ENCODE measurements around the gene COL3A1.

- TF ChIP-seq, protein P1, sequence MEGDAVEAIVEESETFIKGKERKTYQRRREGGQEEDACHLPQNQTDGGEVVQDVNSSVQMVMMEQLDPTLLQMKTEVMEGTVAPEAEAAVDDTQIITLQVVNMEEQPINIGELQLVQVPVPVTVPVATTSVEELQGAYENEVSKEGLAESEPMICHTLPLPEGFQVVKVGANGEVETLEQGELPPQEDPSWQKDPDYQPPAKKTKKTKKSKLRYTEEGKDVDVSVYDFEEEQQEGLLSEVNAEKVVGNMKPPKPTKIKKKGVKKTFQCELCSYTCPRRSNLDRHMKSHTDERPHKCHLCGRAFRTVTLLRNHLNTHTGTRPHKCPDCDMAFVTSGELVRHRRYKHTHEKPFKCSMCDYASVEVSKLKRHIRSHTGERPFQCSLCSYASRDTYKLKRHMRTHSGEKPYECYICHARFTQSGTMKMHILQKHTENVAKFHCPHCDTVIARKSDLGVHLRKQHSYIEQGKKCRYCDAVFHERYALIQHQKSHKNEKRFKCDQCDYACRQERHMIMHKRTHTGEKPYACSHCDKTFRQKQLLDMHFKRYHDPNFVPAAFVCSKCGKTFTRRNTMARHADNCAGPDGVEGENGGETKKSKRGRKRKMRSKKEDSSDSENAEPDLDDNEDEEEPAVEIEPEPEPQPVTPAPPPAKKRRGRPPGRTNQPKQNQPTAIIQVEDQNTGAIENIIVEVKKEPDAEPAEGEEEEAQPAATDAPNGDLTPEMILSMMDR (IDR thresholded peaks at IDR 0.05), result no peak
- TF ChIP-seq EP300 (IDR thresholded peaks at IDR 0.05) (no peak), POLR2A (IDR thresholded peaks at IDR 0.05) (no peak)
Observed at GRCh38 chr2:188993247-188993646, 19.1 kb downstream of the COL3A1 start.

All from ovary (tissue), 3 donors.